Mesenteric fat pad (tissue), 1 donor: Measurements from ENCODE around the gene CD58. TPM values are rescaled to one million over a fixed set of nuclear protein-coding genes. Genes with fewer than 3 reads are reported as not detected.

Experiments
- DNase-seq: peaks from one replicate; pipeline ENCODE4 v3.0.0-alpha.2; 2020; ENCODE audit warnings: low spot score
- total RNA-seq: library from RNA; stranded (reverse); fragmentation: NEBNext Ultra II Directional; extraction: Animal tissue kit (Norgen Biotek cat#: 25700); gene quantifications from one replicate; pipeline ENCODE4 v1.2.1, GENCODE V29; 2021
- donor health status: DM: yes; HTN: yes; CAD: no.

The CD58 gene
- total RNA-seq, 1 donor from 2014 or later: 23.9 TPM

- DNase-seq: no peak
Observed at GRCh38 chr1:116544588-116545358, 26.1 kb downstream of the CD58 start.

- no peak for DNase-seq
Observed at GRCh38 chr1:116540088-116540487, 30.7 kb downstream of the CD58 start.

DNA sequence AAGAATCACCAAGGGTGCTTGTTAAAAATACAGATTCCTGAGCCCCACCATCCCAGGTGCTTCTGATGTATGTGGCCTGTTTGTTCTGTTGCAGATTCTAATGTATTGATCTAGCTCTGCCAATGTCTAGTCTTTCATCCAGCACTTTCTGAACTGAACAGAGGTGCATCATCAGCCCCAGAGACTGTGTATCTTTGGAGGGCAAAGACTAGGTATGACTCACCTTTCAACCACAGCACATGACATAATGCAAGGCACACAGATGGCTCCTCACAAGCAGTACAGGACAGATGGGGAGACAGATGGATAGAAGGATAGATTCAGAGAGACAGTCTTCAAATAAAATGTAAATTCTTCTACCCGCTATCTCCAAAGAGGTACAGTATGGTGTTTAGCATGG lies 32.3 kb downstream of the CD58 start:
- DNase-seq: no peak

- DNase-seq: no peak
Observed at GRCh38 chr1:116537898-116538297, 32.9 kb downstream of the CD58 start.

DNA sequence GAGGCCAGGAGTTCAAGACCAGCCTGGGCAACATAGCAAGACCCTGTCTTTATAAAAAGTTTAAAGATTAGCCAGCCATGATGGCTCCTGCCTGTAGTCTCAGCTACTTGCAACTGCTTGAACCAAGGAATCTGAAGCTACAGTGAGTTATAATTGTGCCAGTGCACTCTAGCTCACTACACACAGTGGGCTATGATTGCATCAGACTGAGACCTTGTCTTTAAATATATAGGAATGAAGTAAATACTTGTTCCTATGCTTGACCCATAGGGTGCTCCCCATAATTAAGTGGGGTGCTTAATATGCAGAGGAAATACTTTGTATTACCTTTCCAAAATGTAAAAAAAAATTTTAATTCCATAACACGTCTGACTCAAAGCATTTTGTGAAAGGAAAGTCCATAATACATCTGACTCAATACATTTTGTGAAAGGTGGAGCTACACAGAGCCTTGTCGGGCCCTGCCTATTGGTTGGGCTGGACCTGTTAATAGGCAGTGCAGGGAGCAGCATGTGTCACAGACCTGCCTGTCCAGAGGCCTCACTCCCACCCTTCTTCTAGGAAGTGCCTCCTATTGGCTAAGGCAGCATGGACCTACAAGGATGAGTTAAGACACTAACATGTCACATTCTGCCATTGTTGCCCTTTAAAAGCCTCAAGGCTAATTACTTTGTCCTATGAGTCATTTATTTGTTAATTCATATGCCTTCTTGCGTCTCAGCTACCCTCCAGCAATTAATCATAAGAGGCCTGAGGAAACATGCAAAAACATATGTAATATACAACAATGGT lies 33.6 kb downstream of the CD58 start:
- DNase-seq: no peak

GRCh38 chr1:116534014-116534739 lies 36.6 kb downstream of the CD58 start:
- no peak for DNase-seq

DNA sequence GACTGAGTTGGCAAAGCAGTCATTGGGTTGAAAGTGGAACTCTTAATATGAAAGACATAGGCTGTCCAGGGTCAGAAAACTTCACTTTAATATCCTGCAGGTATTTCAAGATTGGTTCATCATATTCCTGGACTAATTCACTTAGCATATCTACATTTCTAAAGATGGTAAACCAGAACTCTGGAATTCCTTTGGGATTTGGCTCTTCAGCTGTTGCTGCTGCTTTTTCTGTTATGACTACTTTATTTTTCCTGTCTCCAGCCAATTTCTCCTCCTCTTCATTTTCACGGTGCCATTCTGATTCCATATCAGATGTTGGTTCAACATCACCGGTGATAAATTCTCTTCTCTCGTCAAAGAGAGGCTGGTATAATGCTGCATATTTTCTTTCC lies 37.4 kb downstream of the CD58 start:
- no peak for DNase-seq

DNA sequence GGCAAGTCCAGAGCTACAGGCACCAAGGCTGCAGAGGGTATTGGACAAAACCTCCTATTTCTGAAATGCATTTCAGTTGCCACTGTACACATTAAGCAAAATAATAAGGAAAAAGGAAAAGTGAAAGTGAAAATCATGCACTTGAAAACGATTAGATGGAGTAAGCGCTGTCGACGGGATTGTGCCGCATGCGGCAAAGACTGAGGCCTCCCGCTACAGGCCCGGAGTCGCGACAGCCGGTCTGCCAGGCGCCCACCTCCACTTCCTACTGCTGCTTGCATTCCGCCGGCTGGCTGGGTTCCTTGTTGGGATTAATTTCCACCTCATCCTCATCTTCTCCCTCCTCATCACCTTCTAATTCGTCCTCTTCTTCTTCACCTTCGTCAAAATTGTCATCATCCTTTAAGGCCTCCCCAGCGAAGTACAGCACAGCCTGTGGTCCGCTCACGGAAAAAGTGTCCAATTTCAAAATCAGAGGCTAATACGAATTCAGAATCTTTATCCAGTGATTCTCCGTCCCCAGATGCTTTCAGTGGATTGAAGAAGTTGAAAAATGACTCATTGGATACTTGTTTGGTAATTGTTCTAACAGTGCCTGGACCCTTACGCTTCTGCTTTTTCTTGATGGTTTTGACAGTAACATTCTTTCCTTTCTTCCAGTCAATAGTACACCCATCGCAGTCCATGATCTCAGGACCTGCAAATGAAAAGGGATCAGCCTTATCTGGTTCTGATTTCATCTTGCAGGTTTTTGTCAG lies 38.0 kb downstream of the CD58 start:
- DNase-seq: no peak

DNA sequence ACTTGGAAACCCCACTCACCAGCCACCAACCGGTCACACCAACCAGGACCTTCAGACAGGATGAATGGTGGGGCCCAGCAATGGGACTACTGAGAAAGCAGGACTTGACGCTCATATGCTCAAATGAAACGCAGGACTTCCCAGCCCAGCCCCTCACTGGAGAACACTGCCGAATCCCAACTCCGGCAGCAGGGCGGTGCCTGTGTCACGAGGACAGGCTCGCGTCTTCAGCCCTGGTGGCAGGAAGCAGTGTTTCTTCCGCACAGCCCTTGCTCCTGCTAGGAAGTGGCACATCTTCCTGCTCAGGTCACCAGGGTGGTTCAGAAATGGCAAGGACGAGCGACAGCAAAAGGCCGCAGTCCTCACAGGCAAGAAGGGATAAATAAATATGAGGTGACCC lies 38.9 kb downstream of the CD58 start:
- no peak for DNase-seq

DNA sequence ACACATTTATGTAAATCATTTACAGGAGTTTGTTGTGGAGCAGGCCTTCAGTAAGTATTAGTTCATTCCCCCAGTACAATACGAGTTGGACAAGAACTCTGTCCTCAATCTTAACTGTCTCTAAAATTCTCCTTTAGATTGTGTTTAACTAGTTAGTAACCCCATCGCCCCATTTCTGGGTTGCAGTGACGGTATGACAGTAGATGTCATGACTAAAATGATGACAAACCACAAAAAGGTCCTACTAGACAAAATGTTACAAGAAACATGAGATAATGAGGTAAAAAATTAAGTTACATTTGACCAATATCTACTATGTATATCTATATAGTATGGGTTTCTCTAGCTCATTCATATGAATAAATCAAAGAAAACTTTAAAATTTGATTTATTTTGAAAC lies 41.1 kb downstream of the CD58 start:
- DNase-seq: no peak

DNA sequence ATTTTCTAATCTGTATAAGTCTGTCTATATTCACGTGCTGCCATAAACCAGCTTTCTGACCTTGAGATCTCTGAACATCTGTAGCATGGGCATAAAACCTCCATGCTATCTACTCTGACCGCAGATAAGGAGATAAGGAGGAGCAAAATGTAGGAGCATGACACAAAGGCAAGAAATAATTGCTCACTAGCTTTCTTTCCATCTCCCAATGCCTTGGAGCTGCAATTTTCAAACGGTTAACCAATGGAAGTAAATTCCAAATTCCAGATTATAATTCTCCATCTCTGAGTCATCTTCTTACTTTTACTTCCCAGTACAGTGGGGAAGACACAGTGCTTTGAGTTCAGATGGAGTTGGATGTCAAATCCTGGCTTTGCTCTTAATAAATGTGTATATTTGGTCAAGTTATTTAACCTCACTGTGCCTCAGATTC lies 41.6 kb downstream of the CD58 start:
- DNase-seq: no peak

DNA sequence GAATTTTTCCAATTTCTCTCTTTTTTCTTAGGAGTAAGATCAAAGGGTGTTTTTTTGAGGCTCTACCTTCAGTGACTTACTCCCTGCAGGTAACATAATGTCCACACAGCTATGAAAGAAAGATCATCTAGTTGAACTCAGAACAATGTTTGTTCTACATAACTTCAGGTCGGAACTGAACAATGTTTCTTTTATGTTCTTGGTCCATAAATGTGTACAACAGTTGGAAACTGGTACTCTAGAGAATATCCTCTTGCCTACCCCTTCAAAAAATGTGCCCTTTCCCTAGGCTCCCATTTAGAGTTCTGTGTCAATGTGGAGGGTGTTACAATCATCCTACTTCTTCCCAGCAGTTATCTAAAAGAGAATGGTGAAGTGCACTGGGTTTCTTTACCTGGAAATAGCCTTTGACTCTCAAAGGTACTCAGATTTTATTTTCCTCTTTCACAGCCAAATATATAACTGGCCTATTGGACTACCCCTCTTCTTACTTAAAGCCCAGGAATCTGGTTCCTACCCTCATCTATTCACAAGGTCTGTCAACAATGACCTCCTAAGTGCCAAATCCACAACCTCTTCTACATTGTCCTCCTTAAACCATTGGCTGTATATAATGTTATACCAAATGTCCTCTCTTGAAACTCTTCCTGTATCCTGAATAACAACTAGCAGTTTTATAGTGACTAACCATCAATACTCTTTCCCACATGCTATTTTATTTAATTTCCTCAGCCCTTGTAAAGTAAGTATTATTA lies 42.3 kb downstream of the CD58 start:
- no peak for DNase-seq

DNA sequence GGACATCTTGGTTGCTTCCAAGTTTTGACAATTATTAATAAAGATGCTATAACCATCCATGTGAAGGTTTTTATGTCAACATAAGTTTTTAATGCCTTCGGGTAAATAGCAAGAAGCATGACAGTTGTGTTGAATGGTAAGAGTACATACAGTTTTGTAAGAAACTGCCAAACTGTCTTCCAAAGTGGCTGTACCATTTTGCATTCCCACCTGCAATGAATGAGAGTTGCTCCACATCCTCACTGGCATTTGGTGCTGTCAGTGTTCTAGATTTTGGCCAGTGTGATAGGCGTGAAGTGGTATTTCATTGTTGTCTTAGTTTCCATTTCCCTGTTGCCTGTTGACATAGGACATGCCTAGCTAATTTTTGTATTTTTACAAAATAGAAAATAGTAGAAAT lies 45.4 kb downstream of the CD58 start:
- DNase-seq: no peak

GRCh38 chr1:116521186-116521585 lies 49.6 kb downstream of the CD58 start:
- DNase-seq: no peak

DNA sequence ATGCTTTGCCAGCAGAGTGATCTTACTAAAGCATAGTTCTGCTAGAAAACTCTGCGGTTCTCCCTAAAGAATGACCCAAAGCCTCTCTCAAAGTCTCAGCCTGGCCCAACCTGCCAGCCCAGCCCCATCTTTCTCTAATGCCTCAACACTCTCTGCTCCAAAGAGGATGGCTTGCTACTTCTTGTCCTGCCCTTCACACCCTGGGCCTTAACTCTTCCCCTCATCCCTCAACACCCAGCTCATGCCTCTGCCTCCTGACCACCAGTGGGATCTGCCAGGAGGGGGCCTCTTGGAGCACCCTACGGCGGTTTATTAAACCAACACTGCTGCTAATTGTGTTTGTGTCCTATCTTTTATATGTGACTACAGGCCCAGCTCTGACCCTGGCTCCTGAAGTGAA lies 52.4 kb downstream of the CD58 start:
- DNase-seq: no peak

DNA sequence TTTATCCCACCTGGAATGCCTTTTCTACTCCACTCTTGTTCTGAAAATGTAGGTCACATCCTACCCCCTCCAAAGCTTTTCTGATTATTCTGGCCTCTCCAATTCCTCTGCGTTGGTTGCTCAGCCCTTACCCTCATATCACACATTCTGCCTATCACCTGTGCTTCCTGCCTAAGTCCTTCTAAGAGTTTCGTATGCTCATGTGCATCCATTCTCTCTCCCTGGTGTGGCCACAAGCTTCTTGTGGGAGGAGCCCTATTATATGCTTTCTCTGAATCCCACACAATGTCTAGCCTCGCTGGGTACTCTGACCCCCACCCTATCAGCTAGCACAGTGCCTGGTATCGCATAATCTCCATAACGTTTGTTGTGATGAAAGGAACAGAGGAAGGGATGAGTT lies 54.2 kb downstream of the CD58 start:
- no peak for DNase-seq

DNA sequence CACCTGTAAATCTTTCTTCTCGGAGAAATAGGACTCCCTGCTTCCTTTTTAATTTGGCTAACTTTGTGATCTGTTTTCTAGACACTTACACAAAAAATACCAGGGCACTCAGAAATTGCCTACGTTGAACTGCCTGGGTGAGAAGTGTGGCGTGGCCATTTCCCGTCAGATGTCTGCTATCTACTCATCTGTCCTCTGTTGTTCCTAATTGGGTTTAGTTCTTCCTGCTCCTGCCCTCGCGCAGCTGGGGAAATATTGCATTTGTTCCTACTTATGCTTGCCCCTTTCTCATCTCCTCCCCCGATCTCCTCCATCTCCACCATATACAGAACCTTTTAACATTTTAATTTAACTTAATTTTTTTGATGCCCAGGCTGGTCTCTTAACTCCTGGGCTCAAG lies 55.1 kb downstream of the CD58 start:
- no peak for DNase-seq

GRCh38 chr1:116514708-116515525 lies 55.9 kb downstream of the CD58 start:
- DNase-seq: no peak

GRCh38 chr1:116513956-116514355 lies 56.9 kb downstream of the CD58 start:
- DNase-seq: no peak
